GM10248 (cell line): Measurements from ENCODE around the gene PDK1.
"Not testable (repeated sequence)": the region's sequence is repeated elsewhere in the genome, so short reads cannot be mapped to it uniquely, and the experiment has no call there.

Experiments
- CTCF ChIA-PET: fragments of 300-600 bp; sonication (Branson Sonifier 250); formaldehyde crosslinking; extraction: SDS; loops from one replicate; lab custom pipeline; 2021; ENCODE audit warnings: antibody characterized with exemption; lab: Yijun Ruan, JAX
- POLR2A ChIA-PET: fragments of 350-650 bp; sonication (Branson Sonifier 250); formaldehyde crosslinking; extraction: SDS; loops from one replicate; lab custom pipeline; 2020; ENCODE audit warnings: antibody characterized with exemption; lab: Yijun Ruan, JAX
- DNase-seq: peaks from one replicate; pipeline ENCODE4 v3.0.0; 2012; ENCODE audit errors: extremely low spot score
- CTCF ChIP-seq: IDR thresholded peaks from 2 replicates; pipeline ENCODE4 v1.5.1; 2012; ENCODE audit warnings: mild to moderate bottlenecking, low read depth; ENCODE audit errors: extremely low read depth, missing control alignments, control extremely low read depth

PDK1 gene

GRCh38 chr2:172513935-172514586, 41.8 kb upstream of the PDK1 start:
- TF ChIP-seq CTCF = no peak

GRCh38 chr2:172516299-172516698, 39.6 kb upstream of the PDK1 start:
- POLR2A ChIA-PET = no interaction called here
- no peak for DNase-seq
- CTCF ChIA-PET = no interaction called here

More at GRCh38 chr2:172513935-172514586, 41.8 kb upstream of the PDK1 start:
- ChIA-PET POLR2A (no interaction called here), CTCF (no interaction called here)
- DNase-seq = no peak

GRCh38 chr2:172518995-172519394, 36.9 kb upstream of the PDK1 start:
- CTCF ChIA-PET = no interaction called here
- POLR2A ChIA-PET = no interaction called here
- no peak for TF ChIP-seq CTCF
- DNase-seq = no peak

More at GRCh38 chr2:172516299-172516698, 39.6 kb upstream of the PDK1 start:
- no peak for TF ChIP-seq CTCF

- ChIA-PET CTCF (no interaction called here), POLR2A (no interaction called here)
- no peak for DNase-seq
- TF ChIP-seq CTCF = no peak
Measured at GRCh38 chr2:172525601-172526000, 30.3 kb upstream of the PDK1 start.

GRCh38 chr2:172531309-172531708, 24.6 kb upstream of the PDK1 start:
- no peak for TF ChIP-seq CTCF
- DNase-seq = no peak
- ChIA-PET POLR2A (no interaction called here), CTCF (no interaction called here)

- DNase-seq, CTCF ChIA-PET, POLR2A ChIA-PET: not testable (repeated sequence)
Measured at GRCh38 chr2:172532461-172532860, 23.4 kb upstream of the PDK1 start.

GRCh38 chr2:172533687-172534086, 22.2 kb upstream of the PDK1 start:
- DNase-seq = no peak
- CTCF ChIA-PET = no interaction called here
- POLR2A ChIA-PET = no interaction called here
- no peak for TF ChIP-seq CTCF
